ENCODE data around the gene GLRA2. TPM values are rescaled to one million over a fixed set of nuclear protein-coding genes. Genes with fewer than 3 reads are reported as not detected.
"Not testable (repeated sequence)": the region's sequence is repeated elsewhere in the genome, so short reads cannot be mapped to it uniquely, and the experiment has no call there.

GLRA2 gene
- total RNA-seq, 1 donor from 2014 or later, result not detected

- H3K9me3 Mint-ChIP-seq; H3K36me3 Mint-ChIP-seq (ENCODE audit: low read depth); H3K4me1 Mint-ChIP-seq (ENCODE audit: low read depth); H3K27me3 Mint-ChIP-seq (ENCODE audit: insufficient read depth); H3K27ac Mint-ChIP-seq; intact Hi-C loops (cut with micrococcal nuclease); H3K4me3 Mint-ChIP-seq; DNase-seq (ENCODE audit: low spot score): not testable (repeated sequence)
Observed at GRCh38 chrX:14688331-14688730, 159.0 kb downstream of the GLRA2 start.

GRCh38 chrX:14690553-14690952, 161.2 kb downstream of the GLRA2 start:
- H3K4me1 Mint-ChIP-seq (ENCODE audit: low read depth), result no peaks in the 10 kb centered on the region
- no peak overlapping the region for H3K4me3 Mint-ChIP-seq
- H3K27ac Mint-ChIP-seq, result no peak overlapping the region
- intact Hi-C loops (cut with micrococcal nuclease), result no loop called here
- no peaks in the 10 kb centered on the region for H3K9me3 Mint-ChIP-seq
- H3K36me3 Mint-ChIP-seq (ENCODE audit: low read depth), result no peaks in the 10 kb centered on the region
- no peaks in the 10 kb centered on the region for H3K27me3 Mint-ChIP-seq (ENCODE audit: insufficient read depth)
- no peak for DNase-seq (ENCODE audit: low spot score)

- intact Hi-C loops (cut with micrococcal nuclease), result no loop called here
- H3K4me3 Mint-ChIP-seq, result no peak overlapping the region
- H3K36me3 Mint-ChIP-seq (ENCODE audit: low read depth), result no peaks in the 10 kb centered on the region
- no peaks in the 10 kb centered on the region for H3K4me1 Mint-ChIP-seq (ENCODE audit: low read depth)
- DNase-seq (ENCODE audit: low spot score), result no peak
- no peak overlapping the region for H3K27ac Mint-ChIP-seq
- H3K27me3 Mint-ChIP-seq (ENCODE audit: insufficient read depth), result no peaks in the 10 kb centered on the region
- no peaks in the 10 kb centered on the region for H3K9me3 Mint-ChIP-seq
Observed at GRCh38 chrX:14694611-14695010, 165.3 kb downstream of the GLRA2 start.

DNA sequence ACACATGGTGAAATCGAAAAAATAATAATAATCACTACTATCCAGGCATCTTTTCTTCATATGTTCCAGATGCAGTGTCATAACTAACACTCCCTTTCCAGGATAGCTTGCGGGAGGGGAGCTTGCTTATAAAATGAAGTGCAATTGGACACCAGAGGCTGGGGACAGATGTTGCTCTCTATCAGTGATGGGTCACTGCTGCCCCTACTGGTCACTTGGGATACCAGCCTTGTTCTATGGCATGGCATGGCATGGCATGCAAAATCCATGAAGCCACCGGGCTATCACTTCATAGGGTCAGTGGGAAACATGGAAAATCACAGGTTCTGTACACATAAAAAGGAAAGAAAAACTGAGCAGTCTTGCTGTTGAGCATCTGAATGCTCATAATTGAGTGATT, 168.1 kb downstream of the GLRA2 start:
- intact Hi-C loops (cut with micrococcal nuclease), result no loop called here
- Mint-ChIP-seq H3K36me3 (ENCODE audit: low read depth) (no peaks in the 10 kb centered on the region), H3K9me3 (no peaks in the 10 kb centered on the region), H3K27ac (no peak overlapping the region), H3K4me3 (no peak overlapping the region), H3K4me1 (ENCODE audit: low read depth) (no peaks in the 10 kb centered on the region), H3K27me3 (ENCODE audit: insufficient read depth) (no peaks in the 10 kb centered on the region)
- no peak for DNase-seq (ENCODE audit: low spot score)

DNA sequence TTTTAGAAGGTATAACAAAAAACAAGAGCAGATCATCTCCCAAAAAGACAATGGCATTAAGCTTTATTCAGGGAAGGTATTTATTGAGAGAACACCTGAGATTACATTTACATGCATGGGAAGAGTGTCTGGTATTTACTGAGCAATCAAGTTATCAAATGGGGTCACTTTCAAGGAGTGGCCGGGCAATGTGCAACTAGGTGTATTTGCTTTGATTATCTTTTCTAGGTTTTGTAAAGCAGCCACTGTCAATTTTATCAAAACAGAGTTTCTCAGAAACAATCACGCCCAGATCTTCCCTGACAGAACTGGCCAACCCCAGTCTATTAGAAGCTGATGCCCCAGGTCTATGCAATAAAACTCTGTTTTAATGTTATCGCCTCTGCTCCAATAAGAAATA, 169.5 kb downstream of the GLRA2 start:
- Mint-ChIP-seq H3K4me1 (ENCODE audit: low read depth) (no peaks in the 10 kb centered on the region), H3K27ac (no peak overlapping the region), H3K9me3 (no peaks in the 10 kb centered on the region), H3K27me3 (ENCODE audit: insufficient read depth) (no peaks in the 10 kb centered on the region), H3K4me3 (no peak overlapping the region), H3K36me3 (ENCODE audit: low read depth) (no peaks in the 10 kb centered on the region)
- DNase-seq (ENCODE audit: low spot score), result no peak
- intact Hi-C loops (cut with micrococcal nuclease), result no loop called here

DNA sequence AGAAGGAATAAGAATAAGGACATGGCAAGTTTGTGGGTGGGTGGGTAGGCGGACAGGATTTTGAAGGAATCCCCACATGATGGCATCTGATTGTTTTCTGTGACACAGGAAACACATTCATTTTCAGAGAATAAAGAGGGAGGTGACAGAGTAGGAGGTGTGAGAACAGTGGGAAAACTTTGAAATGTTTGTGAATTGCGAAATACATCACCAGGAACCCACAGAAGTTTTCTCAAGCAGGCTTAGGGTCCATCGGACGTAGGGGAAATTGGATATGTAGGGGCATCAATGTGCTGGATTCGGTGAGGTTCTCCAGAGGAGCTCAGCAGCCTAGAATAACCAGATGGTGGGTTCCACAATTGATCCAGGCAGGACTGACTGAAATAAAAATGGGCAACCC, 171.6 kb downstream of the GLRA2 start:
- H3K27me3 Mint-ChIP-seq (ENCODE audit: insufficient read depth), result no peaks in the 10 kb centered on the region
- H3K4me1 Mint-ChIP-seq (ENCODE audit: low read depth), result no peaks in the 10 kb centered on the region
- intact Hi-C loops (cut with micrococcal nuclease), result no loop called here
- no peak overlapping the region for H3K4me3 Mint-ChIP-seq
- no peak overlapping the region for H3K27ac Mint-ChIP-seq
- no peak for DNase-seq (ENCODE audit: low spot score)
- H3K9me3 Mint-ChIP-seq, result no peaks in the 10 kb centered on the region
- no peaks in the 10 kb centered on the region for H3K36me3 Mint-ChIP-seq (ENCODE audit: low read depth)

GRCh38 chrX:14702145-14702544, 172.8 kb downstream of the GLRA2 start:
- Mint-ChIP-seq H3K27me3 (ENCODE audit: insufficient read depth) (no peaks in the 10 kb centered on the region), H3K4me1 (ENCODE audit: low read depth) (no peaks in the 10 kb centered on the region), H3K36me3 (ENCODE audit: low read depth) (no peaks in the 10 kb centered on the region), H3K9me3 (no peaks in the 10 kb centered on the region), H3K27ac (no peak overlapping the region), H3K4me3 (no peak overlapping the region)
- DNase-seq (ENCODE audit: low spot score), result no peak
- intact Hi-C loops (cut with micrococcal nuclease), result no loop called here

DNA sequence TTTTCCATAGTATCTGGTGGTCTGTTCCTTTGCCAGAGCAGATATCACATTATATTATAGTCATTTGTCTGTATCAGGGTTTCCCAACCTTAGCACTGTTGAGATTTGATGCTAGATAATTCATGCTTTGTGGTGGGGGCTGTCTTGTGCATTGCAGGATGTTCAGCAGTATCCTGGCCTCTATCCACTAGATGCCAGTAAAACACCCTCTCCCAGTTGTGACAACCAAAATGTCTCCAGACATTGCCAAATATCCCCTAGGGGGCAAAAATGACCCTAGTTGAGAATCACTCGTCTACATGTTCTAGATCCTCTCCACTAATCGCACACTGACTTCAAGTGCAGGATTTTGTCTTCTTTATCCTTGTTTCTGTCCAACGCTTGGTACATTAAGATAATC, 182.8 kb downstream of the GLRA2 start:
- no peak for DNase-seq (ENCODE audit: low spot score)
- Mint-ChIP-seq H3K36me3 (ENCODE audit: low read depth) (no peaks in the 10 kb centered on the region), H3K27ac (no peak overlapping the region), H3K4me3 (no peak overlapping the region), H3K4me1 (ENCODE audit: low read depth) (no peaks in the 10 kb centered on the region), H3K27me3 (ENCODE audit: insufficient read depth) (no peaks in the 10 kb centered on the region), H3K9me3 (no peaks in the 10 kb centered on the region)
- intact Hi-C loops (cut with micrococcal nuclease), result no loop called here

GRCh38 chrX:14717949-14718348, 188.6 kb downstream of the GLRA2 start:
- Mint-ChIP-seq H3K9me3 (no peaks in the 10 kb centered on the region), H3K4me1 (ENCODE audit: low read depth) (no peaks in the 10 kb centered on the region)
- intact Hi-C loops (cut with micrococcal nuclease), result no loop called here

GRCh38 chrX:14718403-14718802, 189.1 kb downstream of the GLRA2 start:
- Mint-ChIP-seq H3K36me3 (ENCODE audit: low read depth) (no peaks in the 10 kb centered on the region), H3K27me3 (ENCODE audit: insufficient read depth) (no peaks in the 10 kb centered on the region), H3K27ac (no peak overlapping the region), H3K9me3 (no peaks in the 10 kb centered on the region), H3K4me3 (no peak overlapping the region), H3K4me1 (ENCODE audit: low read depth) (no peaks in the 10 kb centered on the region)
- intact Hi-C loops (cut with micrococcal nuclease), result no loop called here
- DNase-seq (ENCODE audit: low spot score), result no peak

More at GRCh38 chrX:14717949-14718348, 188.6 kb downstream of the GLRA2 start:
- no peaks in the 10 kb centered on the region for H3K36me3 Mint-ChIP-seq (ENCODE audit: low read depth)
- H3K4me3 Mint-ChIP-seq, result no peak overlapping the region
- DNase-seq (ENCODE audit: low spot score), result no peak
- H3K27ac Mint-ChIP-seq, result no peak overlapping the region
- H3K27me3 Mint-ChIP-seq (ENCODE audit: insufficient read depth), result no peaks in the 10 kb centered on the region

GRCh38 chrX:14729058-14729457, 199.7 kb downstream of the GLRA2 start:
- Mint-ChIP-seq H3K4me3 (no peak overlapping the region), H3K4me1 (ENCODE audit: low read depth) (no peaks in the 10 kb centered on the region), H3K9me3 (no peaks in the 10 kb centered on the region), H3K27me3 (ENCODE audit: insufficient read depth) (no peaks in the 10 kb centered on the region), H3K36me3 (ENCODE audit: low read depth) (no peaks in the 10 kb centered on the region), H3K27ac (no peak overlapping the region)
- DNase-seq (ENCODE audit: low spot score), result no peak
- intact Hi-C loops (cut with micrococcal nuclease), result no loop called here

GRCh38 chrX:14738643-14739042, 209.3 kb downstream of the GLRA2 start:
- no peak overlapping the region for H3K4me3 Mint-ChIP-seq
- no peak overlapping the region for H3K27ac Mint-ChIP-seq
- intact Hi-C loops (cut with micrococcal nuclease), result no loop called here
- no peaks in the 10 kb centered on the region for H3K4me1 Mint-ChIP-seq (ENCODE audit: low read depth)
- H3K9me3 Mint-ChIP-seq, result no peaks in the 10 kb centered on the region
- no peaks in the 10 kb centered on the region for H3K36me3 Mint-ChIP-seq (ENCODE audit: low read depth)
- H3K27me3 Mint-ChIP-seq (ENCODE audit: insufficient read depth), result no peaks in the 10 kb centered on the region
- DNase-seq (ENCODE audit: low spot score), result no peak

DNA sequence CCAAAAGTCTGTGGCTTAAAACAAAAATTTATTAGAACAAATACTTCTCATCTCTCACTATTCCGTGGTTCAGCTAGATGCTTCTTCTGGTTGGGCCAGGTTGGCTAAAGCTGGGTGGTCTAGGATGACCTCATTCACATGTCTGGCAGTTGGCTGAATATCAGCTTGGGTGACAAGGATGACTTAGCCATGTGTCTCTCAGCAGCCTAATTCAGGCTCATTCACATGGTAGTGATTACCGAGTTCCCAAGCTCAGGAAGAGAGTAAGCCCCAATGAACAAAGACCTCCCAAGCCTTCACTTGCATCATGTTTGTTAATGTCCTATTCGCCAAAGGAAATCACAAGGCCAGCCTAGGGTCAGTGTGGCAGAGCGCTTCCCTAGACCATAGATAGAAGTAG, 224.1 kb downstream of the GLRA2 start:
- H3K4me3 Mint-ChIP-seq, result no peak overlapping the region
- H3K4me1 Mint-ChIP-seq (ENCODE audit: low read depth), result no peaks in the 10 kb centered on the region
- intact Hi-C loops (cut with micrococcal nuclease), result no loop called here
- no peak overlapping the region for H3K27ac Mint-ChIP-seq
- no peaks in the 10 kb centered on the region for H3K9me3 Mint-ChIP-seq
- no peaks in the 10 kb centered on the region for H3K27me3 Mint-ChIP-seq (ENCODE audit: insufficient read depth)
- no peaks in the 10 kb centered on the region for H3K36me3 Mint-ChIP-seq (ENCODE audit: low read depth)
- no peak for DNase-seq (ENCODE audit: low spot score)

DNA sequence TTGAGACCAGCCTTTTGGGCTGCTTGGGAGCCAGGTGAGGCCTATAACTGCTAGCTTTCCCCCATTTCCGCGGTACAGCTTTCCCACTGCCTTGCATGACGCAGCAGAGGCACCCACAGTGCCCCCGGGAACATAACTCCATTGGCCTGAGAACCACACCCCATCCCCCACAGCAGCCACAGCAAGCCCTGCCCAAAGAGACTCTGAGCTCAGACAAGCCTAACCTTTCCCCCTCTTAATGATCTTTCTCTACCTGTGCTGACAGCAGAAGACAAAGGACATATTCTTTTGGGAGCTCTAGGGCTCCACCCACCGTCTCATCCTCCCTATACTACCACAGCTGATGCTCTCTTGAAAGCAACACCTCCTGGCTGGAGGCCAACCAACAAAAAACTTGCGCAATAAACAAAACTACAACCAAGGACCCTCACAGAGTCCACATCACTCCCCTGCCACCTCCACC, 228.7 kb downstream of the GLRA2 start:
- Mint-ChIP-seq H3K27ac (no peak overlapping the region), H3K36me3 (ENCODE audit: low read depth) (no peaks in the 10 kb centered on the region), H3K4me1 (ENCODE audit: low read depth) (no peaks in the 10 kb centered on the region), H3K27me3 (ENCODE audit: insufficient read depth) (no peaks in the 10 kb centered on the region), H3K9me3 (no peaks in the 10 kb centered on the region), H3K4me3 (no peak overlapping the region)
- no peak for DNase-seq (ENCODE audit: low spot score)
- intact Hi-C loops (cut with micrococcal nuclease), result no loop called here
